DOHH2 (cell line): ENCODE data around the gene STX17.

ENCODE experiments used
- H3F3A ChIP-seq: fragments of 200-600 bp; sonication (generic), shearing (Covaris generic); 2 replicates; pipeline ENCODE4 v1.6.0; 2016; ENCODE audit warnings: antibody characterized with exemption, mild to moderate bottlenecking; ENCODE audit not compliant: control insufficient read depth, insufficient read depth
- H3K27ac ChIP-seq: fragments of 200-600 bp; sonication (generic); 2 replicates; pipeline ENCODE4 v1.5.1; 2014; ENCODE audit warnings: low read depth, mild to moderate bottlenecking, low read length, moderate library complexity
- H3K27me3 ChIP-seq: fragments of 200-600 bp; sonication (generic); 2 replicates; pipeline ENCODE4 v1.6.1; 2014; ENCODE audit warnings: mild to moderate bottlenecking, low read length, mixed read lengths; ENCODE audit not compliant: control insufficient read depth
- H3K36me3 ChIP-seq: fragments of 200-600 bp; sonication (generic); 2 replicates; pipeline ENCODE4 v1.6.1; 2014; ENCODE audit warnings: mild to moderate bottlenecking, low read length, moderate library complexity, mixed read lengths; ENCODE audit not compliant: control insufficient read depth
- H3K4me1 ChIP-seq: fragments of 200-600 bp; sonication (generic); 2 replicates; pipeline ENCODE4 v1.6.1; 2014; ENCODE audit warnings: mild to moderate bottlenecking, low read length, mixed read lengths; ENCODE audit not compliant: control insufficient read depth
- H3K4me2 ChIP-seq: fragments of 200-600 bp; sonication (generic); 2 replicates; pipeline ENCODE4 v1.6.0; 2014; ENCODE audit warnings: mild to moderate bottlenecking, low read length, moderate library complexity
- H3K4me3 ChIP-seq: fragments of 200-600 bp; sonication (generic); 2 replicates; pipeline ENCODE4 v1.5.1; 2014; ENCODE audit warnings: mild to moderate bottlenecking, low read length, mixed read lengths
- H3K79me2 ChIP-seq: fragments of 200-600 bp; sonication (generic); 2 replicates; pipeline ENCODE4 v1.6.1; 2014; ENCODE audit warnings: mild to moderate bottlenecking, low read length, mixed read lengths; ENCODE audit not compliant: control insufficient read depth
- H3K9me2 ChIP-seq: fragments of 200-600 bp; sonication (generic); replicated peaks from 2 replicates; pipeline ENCODE4 v1.6.1; 2014; ENCODE audit warnings: mild to moderate bottlenecking, low read length, mixed read lengths; ENCODE audit not compliant: control insufficient read depth
- H3K9me3 ChIP-seq: fragments of 200-600 bp; sonication (generic); 2 replicates; pipeline ENCODE4 v1.6.1; 2014; ENCODE audit warnings: antibody characterized with exemption, low read length, mixed read lengths; ENCODE audit not compliant: control insufficient read depth, insufficient read depth
- H4K20me1 ChIP-seq: fragments of 200-600 bp; sonication (generic); 2 replicates; pipeline ENCODE4 v1.6.0; 2014; ENCODE audit warnings: low read depth, mild to moderate bottlenecking, antibody characterized with exemption, low read length, moderate library complexity; ENCODE audit not compliant: control insufficient read depth, insufficient read depth
- CTCF ChIP-seq: fragments of 200-600 bp; sonication (generic); IDR thresholded peaks from one replicate; pipeline ENCODE4 v1.5.1; 2014; ENCODE audit warnings: antibody characterized with exemption, mild to moderate bottlenecking, low read depth, low read length; ENCODE audit not compliant: poor library complexity, severe bottlenecking
- EZH2phosphoT487 ChIP-seq: fragments of 200-600 bp; sonication (generic); IDR thresholded peaks from 2 replicates; pipeline ENCODE4 v1.6.1; 2017; ENCODE audit warnings: borderline replicate concordance, mild to moderate bottlenecking, antibody characterized with exemption, low read length, moderate library complexity, mixed read lengths

STX17 gene

GRCh38 chr9:99962680-99963261 lies 56.3 kb downstream of the STX17 start:
- H3K79me2 ChIP-seq: no peaks in the 10 kb centered on the region
- no peaks in the 10 kb centered on the region for H3F3A ChIP-seq
- no peak overlapping the region for H3K27ac ChIP-seq
- no peaks in the 10 kb centered on the region for H3K9me3 ChIP-seq
- H3K9me2 ChIP-seq: no peaks in the 10 kb centered on the region
- TF ChIP-seq CTCF: no peak
- TF ChIP-seq EZH2phosphoT487: no peak
- H3K36me3 ChIP-seq: no peaks in the 10 kb centered on the region
- H3K27me3 ChIP-seq: no peaks in the 10 kb centered on the region
- no peak overlapping the region for H3K4me2 ChIP-seq
- no peaks in the 10 kb centered on the region for H4K20me1 ChIP-seq
- H3K4me3 ChIP-seq: no peak overlapping the region
- H3K4me1 ChIP-seq: no peaks in the 10 kb centered on the region

GRCh38 chr9:99964336-99964735 lies 57.9 kb downstream of the STX17 start:
- no peaks in the 10 kb centered on the region for H3K36me3 ChIP-seq
- H3K27ac ChIP-seq: no peak overlapping the region
- H3K9me3 ChIP-seq: no peaks in the 10 kb centered on the region
- no peaks in the 10 kb centered on the region for H3K4me1 ChIP-seq
- no peaks in the 10 kb centered on the region for H3K79me2 ChIP-seq
- H3K4me2 ChIP-seq: no peak overlapping the region
- no peak overlapping the region for H3K4me3 ChIP-seq
- TF ChIP-seq CTCF (no peak), EZH2phosphoT487 (no peak)
- no peaks in the 10 kb centered on the region for H3K9me2 ChIP-seq
- H3F3A ChIP-seq: no peaks in the 10 kb centered on the region
- H4K20me1 ChIP-seq: no peaks in the 10 kb centered on the region
- H3K27me3 ChIP-seq: no peaks in the 10 kb centered on the region

DNA sequence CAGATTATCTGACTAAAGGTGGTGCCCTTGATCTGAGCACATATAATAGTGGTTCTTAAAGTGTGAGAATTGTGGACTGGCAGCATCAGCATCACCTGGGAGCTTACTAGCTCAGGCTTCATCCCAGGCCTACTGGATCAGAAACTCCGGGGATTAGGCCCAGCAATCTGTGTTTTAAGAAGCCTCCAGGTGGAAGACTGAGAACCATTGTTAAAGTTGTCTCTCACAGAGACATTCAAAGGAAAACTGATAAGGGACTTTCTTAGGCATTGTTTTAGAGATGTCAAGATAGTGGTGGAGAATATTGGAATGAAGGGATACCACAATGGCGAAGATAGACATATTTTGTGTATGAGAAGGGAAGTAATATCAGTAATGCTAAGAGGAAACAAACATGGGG lies 59.5 kb downstream of the STX17 start:
- no peaks in the 10 kb centered on the region for H3K4me1 ChIP-seq
- no peak overlapping the region for H3K4me2 ChIP-seq
- no peak overlapping the region for H3K4me3 ChIP-seq
- no peak for TF ChIP-seq CTCF
- TF ChIP-seq EZH2phosphoT487: no peak
- H3K9me3 ChIP-seq: no peaks in the 10 kb centered on the region
- no peaks in the 10 kb centered on the region for H3K27me3 ChIP-seq
- H3K9me2 ChIP-seq: no peaks in the 10 kb centered on the region
- H3K27ac ChIP-seq: no peak overlapping the region
- no peaks in the 10 kb centered on the region for H3F3A ChIP-seq
- no peaks in the 10 kb centered on the region for H3K36me3 ChIP-seq
- H4K20me1 ChIP-seq: no peaks in the 10 kb centered on the region
- no peaks in the 10 kb centered on the region for H3K79me2 ChIP-seq
